ENCODE results near the gene CHMP6.
A peak's percentile ranks its signal among the peaks of the same experiment; 100 is the strongest.

DNA sequence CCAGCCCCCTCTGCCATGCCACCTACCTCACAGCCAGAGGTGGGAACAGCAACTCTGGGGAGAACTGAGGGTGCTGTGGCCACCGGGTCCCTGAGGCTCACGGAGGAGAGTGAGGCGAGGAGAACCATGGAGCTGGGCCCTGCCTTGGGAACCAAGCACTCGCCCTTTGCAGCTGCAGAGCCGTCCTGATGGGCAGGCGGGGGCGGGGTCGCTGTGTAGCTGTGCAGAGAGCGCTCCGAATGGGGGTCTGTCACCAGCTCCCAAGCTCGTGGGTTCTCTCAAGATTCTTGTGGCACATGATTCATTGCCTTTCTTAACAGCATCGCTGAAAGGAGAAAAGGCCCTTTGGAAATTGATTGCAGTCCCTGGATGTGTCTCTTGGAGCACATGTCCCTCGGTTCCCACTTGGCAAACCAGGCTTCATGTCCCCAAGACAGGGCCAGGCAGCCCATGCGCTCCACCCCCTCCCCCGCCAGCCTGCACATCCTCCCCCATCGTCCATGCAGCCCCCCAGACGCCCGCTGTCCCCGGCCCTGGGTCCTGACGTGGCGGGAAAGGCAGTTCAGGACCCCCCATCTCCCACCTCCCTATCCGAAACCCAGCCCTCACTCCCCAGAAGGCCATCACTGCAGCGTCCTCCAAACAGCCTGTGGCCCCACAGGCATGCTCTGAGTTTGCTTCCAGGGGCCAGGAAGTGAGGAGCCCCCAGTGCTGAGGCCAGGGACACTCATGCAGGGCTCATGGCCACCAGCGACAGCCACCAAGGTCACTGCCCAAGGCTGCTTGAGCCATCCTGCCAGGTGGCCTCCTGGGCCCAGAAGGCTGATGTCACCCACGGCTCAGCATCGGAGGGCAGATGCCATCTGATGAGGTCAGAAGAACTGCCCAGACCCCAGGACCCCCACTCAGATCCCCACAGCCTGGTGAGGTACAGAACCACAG, 20.6 kb upstream of the CHMP6 start:
- TF ChIP-seq POLR2AphosphoS5 (IDR thresholded peaks at IDR 0.05) (peak; percentile 75 to 81 (median 79)), CTCF (IDR thresholded peaks at IDR 0.05 in 8 of 11, conservative IDR thresholded peaks at IDR 0.05 in 3 of 11) (peak in 3 of 11 experiments; percentile 4 to 34 (median 14))
